BE2C (cell line): ENCODE results near the gene HS6ST3.

ENCODE experiments used
- DNase-seq: peaks from one replicate; pipeline ENCODE4 v3.0.0-alpha.2; 2020
- H3K27me3 ChIP-seq: fragments of 250-450 bp; sonication (Bioruptor Pico); 2 replicates; pipeline ENCODE4 v1.5.1; 2020; ENCODE audit warnings: mild to moderate bottlenecking
- H3K36me3 ChIP-seq: fragments of 250-450 bp; sonication (Bioruptor Pico); 2 replicates; pipeline ENCODE4 v1.5.1; 2020; ENCODE audit warnings: mild to moderate bottlenecking
- H3K4me1 ChIP-seq: fragments of 250-450 bp; sonication (Bioruptor Pico); 2 replicates; pipeline ENCODE4 v1.5.1; 2020
- H3K4me3 ChIP-seq: 2 replicates; pipeline ENCODE4 v1.5.1; 2011; ENCODE audit warnings: low read depth, low read length
- H3K9me3 ChIP-seq: fragments of 250-450 bp; sonication (Bioruptor Pico); 2 replicates; pipeline ENCODE4 v1.5.1; 2020
- CTCF ChIP-seq: IDR thresholded peaks from 2 replicates; pipeline ENCODE4 v1.5.1; 2012; ENCODE audit warnings: mild to moderate bottlenecking, low read depth, low read length

The HS6ST3 gene

GRCh38 chr13:96734499-96734898, 644.6 kb downstream of the HS6ST3 start:
- Histone ChIP-seq H3K9me3 (no peaks in the 10 kb centered on the region), H3K4me1 (peaks cover 8% of the 10 kb centered on the region), H3K27me3 (no peaks in the 10 kb centered on the region), H3K36me3 (no peaks in the 10 kb centered on the region), H3K4me3 (no peak overlapping the region)
- TF ChIP-seq CTCF = no peak
- DNase-seq = peak; percentile 44

- Histone ChIP-seq H3K36me3 (no peaks in the 10 kb centered on the region), H3K9me3 (no peaks in the 10 kb centered on the region), H3K4me1 (no peaks in the 10 kb centered on the region), H3K27me3 (no peaks in the 10 kb centered on the region), H3K4me3 (no peak overlapping the region)
- no peak for DNase-seq
- no peak for TF ChIP-seq CTCF
These were observed 651.9 kb downstream of the HS6ST3 start for GRCh38 chr13:96741779-96742178.

GRCh38 chr13:96743296-96744089, 653.6 kb downstream of the HS6ST3 start:
- Histone ChIP-seq H3K36me3 (no peaks in the 10 kb centered on the region), H3K4me1 (no peaks in the 10 kb centered on the region), H3K4me3 (no peak overlapping the region), H3K27me3 (no peaks in the 10 kb centered on the region), H3K9me3 (no peaks in the 10 kb centered on the region)
- TF ChIP-seq CTCF = no peak
- no peak for DNase-seq

- no peak for TF ChIP-seq CTCF
- Histone ChIP-seq H3K9me3 (no peaks in the 10 kb centered on the region), H3K36me3 (no peaks in the 10 kb centered on the region), H3K4me1 (no peaks in the 10 kb centered on the region), H3K27me3 (no peaks in the 10 kb centered on the region), H3K4me3 (no peak overlapping the region)
- DNase-seq = no peak
These were observed 654.7 kb downstream of the HS6ST3 start for GRCh38 chr13:96744367-96745331.

- Histone ChIP-seq H3K4me3 (no peak overlapping the region), H3K36me3 (no peaks in the 10 kb centered on the region), H3K4me1 (peaks cover 13% of the 10 kb centered on the region; the same call in 1 of the 2 replicates), H3K27me3 (no peaks in the 10 kb centered on the region), H3K9me3 (no peaks in the 10 kb centered on the region)
- TF ChIP-seq CTCF = no peak
- DNase-seq = no peak
These were observed 657.0 kb downstream of the HS6ST3 start for GRCh38 chr13:96746886-96747285.

GRCh38 chr13:96749825-96750224, 659.9 kb downstream of the HS6ST3 start:
- Histone ChIP-seq H3K4me1 (peaks cover 16% of the 10 kb centered on the region), H3K27me3 (no peaks in the 10 kb centered on the region), H3K4me3 (no peak overlapping the region), H3K9me3 (no peaks in the 10 kb centered on the region), H3K36me3 (no peaks in the 10 kb centered on the region)
- DNase-seq = no peak
- TF ChIP-seq CTCF = no peak
